A172 (cell line): ENCODE measurements around the gene GCHFR. TPM values are rescaled to one million over a fixed set of nuclear protein-coding genes. Genes with fewer than 3 reads are reported as not detected.

Source experiments
- DNase-seq: peaks from one replicate; pipeline ENCODE4 v3.0.0-alpha.2; 2015; ENCODE audit warnings: low spot score
- total RNA-seq: library from RNA; depleted of rRNA; stranded (reverse); fragments of >200 nt; shearing (Covaris generic); gene quantifications from 2 replicates; pipeline ENCODE4 v1.2.3, GENCODE V29; 2014; rRNA removed

GCHFR gene
- total RNA-seq: 1.6 TPM in 1 of 2 replicates, not detected in the other

DNA sequence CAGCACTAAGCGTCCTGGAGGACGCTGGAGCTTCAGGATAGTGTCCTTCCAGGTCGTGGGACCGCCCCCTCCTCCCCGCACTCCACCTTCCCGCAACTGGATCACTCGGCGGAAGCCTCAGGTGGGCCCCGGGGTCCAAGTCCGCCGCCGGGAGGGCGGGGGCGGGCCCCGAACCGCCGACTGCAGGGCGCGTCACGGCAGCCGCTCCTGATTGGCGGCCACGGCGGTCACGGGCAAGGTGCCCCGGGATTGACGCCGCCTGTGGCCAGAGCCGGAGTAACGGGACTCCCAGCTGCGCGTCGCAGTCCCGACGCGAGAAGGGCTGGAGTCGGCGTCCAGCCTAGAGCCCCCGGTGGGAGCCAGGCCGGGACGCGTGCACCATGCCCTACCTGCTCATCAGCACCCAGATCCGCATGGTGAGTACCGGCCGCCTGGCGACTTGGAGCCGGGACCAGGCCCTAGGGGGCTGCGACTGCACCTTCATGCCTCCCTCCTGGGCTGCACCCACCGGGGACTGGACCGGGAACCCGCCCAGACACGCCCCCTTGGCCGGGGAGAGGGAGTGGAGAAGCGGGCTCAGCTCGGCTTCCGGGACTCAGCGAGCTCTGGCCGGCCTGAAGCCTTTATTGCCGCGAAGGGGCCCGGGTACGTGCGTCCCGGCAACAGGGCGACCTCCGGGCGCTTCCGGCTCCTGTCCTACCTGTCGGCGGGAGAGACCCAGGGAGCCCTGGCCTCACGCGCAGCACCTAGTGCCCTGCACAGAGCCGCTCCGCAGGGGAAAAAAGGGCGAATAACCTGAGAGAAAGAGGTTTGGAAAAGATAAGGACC lies at the start of gene GCHFR:
TSS of gene GCHFR (plus strand) at position 268 of the 828 bp plus-strand sequence. CDS start at position 381, 113 bp downstream.
- no peak for DNase-seq

DNA sequence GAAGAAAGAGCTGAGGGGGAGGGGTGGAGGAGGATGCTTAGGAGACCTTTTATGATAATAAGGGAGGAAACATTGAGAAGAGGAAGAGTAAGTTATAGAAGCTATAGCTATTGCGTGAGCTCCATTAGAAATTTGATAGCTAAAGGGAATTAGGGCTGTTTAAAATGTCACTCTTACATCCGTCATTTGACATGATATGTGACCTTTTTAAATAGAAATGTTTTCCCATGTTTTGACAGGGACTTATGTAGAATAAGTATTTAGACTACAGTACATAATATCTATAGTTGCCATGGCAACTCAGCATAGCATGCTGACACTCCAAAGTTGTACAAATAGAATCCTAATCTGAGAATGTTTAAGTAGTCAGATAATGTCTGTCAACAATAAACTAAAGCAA lies 49.7 kb upstream of the GCHFR start:
- no peak for DNase-seq

DNA sequence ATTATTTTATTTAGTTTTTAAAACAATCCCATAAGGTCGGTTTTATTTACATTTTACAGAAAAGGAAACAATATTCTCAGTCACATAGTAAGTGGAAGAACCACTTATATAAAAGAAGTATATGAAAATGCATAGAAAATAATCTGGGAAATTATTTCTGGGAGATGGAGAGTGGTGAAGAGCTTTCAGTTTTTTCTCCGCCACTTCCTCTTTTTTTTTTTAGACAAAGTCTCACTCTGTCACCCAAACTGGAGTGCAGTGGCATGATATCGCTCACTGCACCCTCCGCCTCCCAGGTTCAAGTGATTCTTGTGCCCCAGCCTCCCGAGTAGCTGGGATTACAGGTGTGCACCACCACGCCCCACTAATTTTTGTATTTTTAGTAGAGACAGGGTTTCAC lies 47.7 kb upstream of the GCHFR start:
- DNase-seq: no peak

DNA sequence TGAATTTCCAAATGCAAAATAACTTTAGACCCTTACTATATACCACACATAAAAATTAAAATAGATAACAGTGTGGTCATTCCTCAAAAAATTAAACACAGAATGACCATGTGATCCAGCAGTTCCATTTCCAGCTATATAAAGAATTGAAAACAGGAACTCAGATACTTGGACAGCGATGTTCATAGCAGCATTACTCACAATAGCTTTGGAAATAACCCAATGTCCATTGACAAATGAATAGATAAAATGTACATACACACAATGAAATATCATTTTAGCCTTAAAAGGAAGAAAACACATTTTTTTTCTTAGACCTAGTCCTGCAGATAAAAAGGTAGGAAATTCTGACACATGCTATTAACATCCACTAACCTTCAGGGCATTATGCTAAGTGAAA lies 42.2 kb upstream of the GCHFR start:
- DNase-seq: no peak

DNA sequence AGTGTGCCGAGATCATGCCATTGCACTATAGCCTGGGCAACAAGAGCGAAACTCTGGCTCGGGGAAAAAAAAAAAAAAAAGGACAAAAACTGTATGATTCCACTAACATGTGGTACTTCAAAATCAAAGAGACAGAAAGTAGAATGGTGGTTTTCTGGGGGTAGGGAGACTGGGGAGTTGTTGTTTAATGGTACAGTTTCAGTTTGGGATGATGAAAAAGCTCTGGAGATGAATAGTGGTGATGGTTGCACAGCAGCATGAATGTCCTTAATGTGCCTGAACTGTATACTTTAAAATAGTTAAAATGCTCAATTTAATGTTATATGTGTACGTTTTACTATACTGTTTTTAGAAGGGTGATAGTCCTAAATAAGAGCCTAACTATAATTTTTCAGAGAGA lies 41.5 kb upstream of the GCHFR start:
- DNase-seq: no peak

DNA sequence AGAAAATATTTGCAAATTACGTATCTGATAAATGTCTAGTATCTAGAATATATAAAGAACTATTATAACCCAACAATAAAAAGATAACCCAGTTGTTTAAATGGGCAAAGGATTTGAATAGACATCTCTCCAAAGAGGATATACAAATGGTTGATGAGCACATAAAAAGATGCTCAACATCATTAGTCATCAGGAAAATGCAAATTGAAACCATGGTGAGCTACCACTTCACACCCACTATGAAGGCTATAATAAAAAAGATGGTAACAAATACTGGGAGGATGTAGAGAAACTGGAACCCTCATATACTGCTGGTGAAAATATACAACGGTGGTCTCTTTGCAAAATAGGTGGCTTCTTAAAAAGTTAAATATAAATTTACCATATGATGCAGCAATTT lies 40.9 kb upstream of the GCHFR start:
- no peak for DNase-seq

DNA sequence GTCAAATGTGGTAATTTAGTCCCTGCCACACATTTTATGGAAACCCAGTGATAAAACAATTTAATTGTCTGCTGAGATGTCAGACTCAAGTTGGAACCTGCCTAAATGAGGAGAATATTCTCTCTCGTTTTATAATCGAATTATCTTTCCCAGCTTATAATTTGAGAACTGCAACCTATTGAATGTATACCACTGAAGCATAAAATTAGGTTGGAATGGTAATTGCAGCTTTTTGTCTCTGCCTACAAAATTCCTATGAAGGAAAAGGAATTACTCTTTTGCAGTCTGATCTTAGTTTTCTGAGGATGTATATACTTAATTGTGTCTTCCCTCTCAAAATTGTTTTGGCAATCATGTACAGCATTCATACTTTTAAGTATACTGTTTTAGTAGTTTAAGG lies 39.9 kb upstream of the GCHFR start:
- no peak for DNase-seq

DNA sequence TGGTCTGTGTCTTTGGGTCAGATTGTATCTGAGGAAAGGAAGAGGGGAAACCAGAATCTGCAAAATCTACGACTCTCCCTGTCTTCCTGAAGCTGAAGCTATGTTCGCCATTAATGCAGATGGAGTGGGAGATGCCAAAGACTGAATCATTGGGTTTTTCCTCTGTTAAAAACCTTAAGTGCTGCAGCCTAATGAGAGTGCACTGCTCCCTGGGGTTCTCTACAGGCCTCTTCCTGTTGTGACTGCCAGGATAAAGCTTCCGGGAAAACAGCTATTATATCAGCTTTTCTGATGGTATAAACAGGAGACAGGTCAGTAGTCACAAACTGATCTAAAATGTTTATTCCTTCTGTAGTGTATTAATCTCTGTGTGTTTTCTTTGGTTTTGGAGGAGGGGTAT lies 32.8 kb upstream of the GCHFR start:
- no peak for DNase-seq

DNA sequence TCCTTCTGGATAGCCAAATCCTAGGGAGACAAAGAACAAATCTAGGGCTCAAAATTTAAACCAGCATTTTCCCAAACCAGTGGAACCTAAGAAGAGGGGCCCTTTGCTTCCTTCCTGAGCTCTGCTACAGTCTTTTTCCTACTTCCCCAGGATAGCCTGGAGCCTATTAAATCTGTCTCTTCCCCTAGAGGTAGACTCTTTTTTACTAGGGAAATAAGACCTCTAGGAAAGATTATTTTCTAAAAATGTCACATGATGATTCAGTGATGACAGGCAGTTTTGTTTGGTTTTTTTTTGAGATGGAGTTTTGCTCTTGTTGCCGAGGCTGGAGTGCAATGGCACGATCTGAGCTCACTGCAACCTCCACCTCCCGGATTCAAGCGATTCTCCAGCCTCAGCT lies 27.3 kb upstream of the GCHFR start:
- no peak for DNase-seq

DNA sequence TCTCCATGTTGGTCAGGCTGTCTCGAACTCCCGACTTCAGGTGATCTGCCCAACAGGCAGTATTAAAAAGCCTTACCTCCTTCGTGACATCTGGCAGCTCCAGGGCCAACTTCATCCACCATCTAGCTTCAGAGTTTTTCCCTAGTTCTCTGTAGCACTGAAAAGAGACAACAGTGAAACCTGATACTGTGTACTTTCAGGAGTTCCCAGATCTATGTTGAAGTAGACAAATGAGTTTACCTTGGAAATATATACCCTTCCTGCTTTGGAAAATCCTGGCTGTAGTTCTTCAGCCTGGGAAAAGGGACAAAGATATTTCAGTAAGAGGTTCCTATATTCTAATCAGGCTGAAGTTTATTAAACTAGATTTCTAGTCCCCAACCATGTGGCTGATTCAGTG lies 26.8 kb upstream of the GCHFR start:
- DNase-seq: no peak

DNA sequence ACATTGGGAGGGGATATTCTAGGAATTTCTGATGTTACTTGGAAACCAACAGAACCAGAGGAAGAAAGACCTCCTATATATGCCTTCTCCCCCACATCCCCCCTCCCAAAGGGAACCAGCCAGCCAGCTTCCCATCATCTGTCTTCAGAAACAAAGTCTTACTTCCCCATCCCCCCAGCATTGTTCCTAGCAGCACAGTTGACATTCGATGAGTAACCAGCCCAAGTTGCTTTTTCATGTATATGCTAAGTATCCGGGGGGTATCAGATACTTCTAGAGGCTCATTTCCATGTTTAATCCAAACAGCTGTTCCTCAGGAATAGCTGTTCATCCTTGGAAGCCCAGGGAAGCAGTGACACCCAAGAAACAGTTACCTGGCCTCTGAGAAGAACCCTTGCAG lies 24.8 kb upstream of the GCHFR start:
- DNase-seq: no peak

DNA sequence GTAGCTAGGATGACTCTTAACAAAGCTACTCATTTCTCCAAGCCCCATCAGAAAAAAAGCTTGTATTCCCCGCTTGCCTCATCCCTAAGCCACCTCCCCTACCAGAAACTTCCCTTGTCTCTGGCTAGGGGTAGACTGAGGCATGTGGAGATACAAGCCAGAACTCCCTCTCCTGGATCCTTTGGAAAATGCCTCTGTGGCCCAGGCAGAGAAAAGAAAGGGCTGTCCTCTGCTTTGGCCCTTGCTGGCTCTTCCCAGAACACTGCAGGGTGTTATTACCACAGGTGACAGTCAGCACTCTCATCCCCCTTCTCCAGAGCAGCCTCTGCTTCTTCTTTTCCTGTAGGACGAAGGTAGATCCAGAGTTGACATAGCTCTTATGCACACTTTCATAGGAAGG lies 24.0 kb upstream of the GCHFR start:
- no peak for DNase-seq

DNA sequence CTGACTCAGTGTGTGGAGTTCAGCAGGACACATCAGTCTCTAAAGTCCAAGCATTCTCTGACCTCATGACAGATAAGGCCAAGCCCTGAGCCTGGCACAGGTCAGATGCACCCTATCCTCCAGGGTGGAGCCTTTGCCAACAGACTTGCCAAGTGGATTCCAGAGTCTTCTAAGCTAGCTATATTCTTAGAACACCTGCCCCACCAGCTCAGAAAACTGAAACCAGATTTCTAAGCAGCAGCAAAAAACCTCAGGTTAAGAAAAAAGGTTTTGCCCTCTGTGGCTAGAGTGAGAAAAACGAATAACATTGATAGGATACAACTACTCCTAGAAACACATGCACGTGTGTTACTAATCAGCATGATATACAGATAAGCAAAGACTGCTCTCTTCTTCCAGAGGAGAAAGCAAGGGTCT lies 20.4 kb upstream of the GCHFR start:
- DNase-seq: no peak

DNA sequence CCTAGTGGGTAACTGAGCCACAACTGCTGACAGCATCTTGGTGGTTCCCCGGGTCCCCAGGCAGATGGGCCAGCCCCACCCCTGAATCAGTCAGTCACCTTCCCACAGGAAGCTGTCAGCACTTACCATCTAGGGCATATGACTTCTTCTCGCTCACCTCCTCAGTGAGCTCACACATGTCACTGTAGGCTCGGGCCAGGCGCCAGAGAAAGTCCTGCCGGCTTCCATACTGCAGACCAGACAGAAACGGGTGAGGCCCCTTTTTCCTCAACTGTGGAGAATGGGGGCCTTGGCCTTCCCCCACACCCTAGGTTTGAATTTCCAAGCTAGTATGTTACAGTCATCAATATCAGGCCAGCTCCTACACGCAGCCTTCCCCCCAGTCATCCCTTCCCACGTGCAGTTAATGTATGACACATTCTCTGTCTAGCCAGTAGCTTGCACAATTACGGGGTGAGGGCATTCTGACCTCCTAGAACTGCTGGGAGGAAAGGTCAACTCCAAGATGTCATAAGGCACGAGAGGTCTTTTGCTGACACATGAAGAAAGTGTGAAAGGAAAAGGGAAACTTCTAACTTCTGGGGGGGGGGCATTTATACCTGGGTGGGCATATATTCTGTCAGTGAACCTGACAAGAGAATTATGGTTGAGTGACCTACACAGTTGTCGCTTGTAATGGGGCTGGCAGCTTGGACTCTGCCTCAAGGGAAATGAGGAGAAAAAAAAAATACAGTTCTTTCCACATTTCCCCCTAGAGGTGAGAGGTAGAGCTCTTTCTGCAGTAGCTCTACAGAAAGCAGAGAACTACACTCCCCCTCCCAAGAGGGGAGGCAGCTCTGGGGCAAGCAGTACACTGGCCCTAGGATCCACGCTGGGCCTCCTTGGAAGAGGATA lies 19.7 kb upstream of the GCHFR start:
- no peak for DNase-seq

DNA sequence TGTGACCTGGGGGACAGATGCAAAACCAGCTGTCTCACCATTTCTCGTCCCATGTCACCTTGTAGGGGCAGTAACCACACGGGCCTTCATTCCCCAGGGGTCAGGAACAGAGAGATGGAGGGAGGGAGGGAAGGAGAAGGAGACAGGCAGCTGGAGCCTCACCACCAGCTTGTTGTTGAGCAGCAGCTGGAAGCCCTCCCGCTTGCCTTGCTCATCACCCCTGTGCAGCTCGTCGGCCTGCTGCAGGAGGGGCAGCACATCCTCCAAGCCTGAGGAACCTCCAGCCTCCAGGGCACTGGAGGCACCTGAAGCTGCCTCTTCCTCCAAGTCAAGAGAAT lies 19.1 kb upstream of the GCHFR start:
- no peak for DNase-seq

DNA sequence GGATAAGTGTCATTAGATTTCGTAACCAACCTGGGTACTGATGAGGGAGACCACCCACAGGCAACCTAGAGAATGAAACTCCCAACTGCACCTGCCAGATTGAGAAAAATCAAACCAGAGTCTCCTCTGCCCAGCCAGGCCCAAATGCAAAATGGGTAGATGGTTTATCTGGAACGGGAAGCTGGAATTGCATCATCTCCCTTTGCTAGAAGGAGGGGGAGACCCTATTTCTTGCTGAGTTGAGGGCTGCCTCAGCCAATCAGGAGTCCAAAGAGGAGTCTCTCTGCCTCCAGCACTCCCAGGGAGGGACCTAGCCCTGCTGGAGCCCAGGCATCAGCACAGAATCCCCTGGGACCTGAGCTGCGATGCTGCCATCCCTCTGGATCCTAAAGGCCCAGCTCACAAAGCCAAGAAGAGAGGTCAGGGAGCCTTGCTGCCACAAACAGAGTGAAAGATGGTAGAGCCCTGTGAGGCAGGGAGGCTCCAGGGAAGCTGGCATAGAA lies 16.9 kb upstream of the GCHFR start:
- no peak for DNase-seq

DNA sequence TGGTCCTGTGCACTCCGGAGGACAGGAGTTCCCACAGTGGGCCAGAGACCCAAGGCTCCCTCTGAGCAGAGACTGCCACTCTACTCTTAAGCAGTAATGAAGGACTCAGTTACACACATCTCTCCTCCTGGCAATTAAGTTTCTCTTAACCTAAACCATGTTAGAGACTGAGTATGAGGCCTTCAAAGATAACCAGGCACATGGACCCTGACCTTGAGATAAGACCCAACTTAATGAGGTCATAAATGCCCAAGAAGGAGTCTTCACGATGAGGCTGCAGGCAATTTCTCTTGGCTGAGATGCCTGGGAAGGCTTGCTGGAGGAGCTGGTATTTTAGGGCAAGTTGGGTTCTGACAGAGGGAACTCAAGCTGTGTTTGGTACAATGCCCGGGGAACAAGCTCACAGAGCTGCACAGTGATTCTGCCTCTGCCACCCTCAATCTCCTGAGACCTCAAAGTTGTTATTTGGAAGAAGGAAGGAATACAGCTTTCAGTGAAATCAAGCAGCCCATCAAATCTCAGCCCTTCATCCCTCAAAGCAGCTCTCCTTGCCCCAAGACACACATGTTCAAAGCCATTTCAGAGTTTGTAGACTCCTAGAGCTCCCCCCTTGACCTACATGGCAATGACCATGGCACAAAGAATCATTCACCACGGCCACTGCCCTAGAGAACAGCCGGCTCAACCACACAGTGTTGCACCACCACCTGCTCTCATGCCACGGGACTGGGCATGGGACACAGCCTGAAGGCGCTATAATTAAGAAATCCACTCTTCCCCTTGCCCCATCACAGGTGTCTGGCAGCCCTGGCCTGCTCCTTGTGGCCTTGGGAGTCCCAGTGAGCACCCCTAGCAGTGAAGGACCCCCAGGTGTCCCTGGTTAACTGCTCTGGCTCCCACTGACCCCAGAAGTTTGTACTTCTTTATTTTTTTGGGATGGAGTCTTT lies 15.9 kb upstream of the GCHFR start:
- DNase-seq: no peak

DNA sequence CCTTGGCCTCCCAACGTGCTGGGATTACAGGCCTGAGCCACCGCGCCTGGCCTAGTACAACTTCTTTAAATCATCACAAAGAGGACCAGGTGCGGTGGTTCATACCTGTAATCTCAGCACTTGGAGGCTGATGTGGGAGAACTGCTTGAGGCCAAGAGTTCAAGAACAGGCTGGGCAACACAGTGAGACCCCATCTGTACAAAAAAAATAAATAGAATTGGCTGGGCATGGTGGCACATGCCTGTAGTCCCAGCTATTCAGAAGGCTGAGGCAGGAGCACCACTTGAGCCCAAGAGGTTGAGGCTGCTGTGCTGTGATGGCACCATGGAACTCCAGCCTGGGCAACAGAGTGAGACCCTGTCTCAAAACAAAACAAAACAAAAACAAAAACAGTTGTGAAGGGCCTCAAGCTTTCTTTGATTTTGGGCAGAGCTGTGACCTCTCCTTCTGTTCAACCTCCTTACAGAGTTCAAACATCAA lies 14.7 kb upstream of the GCHFR start:
- no peak for DNase-seq

DNA sequence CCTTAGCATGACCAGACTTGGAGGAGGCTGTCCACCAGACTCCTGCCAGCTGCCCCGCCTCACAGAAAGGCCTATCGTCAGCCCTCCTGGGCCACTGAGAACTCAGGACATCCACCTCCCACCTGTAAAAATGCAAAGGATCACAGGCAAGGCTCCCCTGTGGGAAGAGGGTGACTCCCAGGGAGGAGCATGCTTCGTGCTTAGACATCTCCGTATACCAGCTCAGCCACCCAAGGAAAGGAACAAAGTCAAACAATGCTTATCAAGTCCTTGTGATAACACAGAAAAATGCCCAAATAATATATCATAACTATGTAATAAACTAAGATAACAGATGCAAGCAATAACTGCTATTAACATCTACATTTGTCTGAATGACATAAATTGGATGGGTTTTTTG lies 13.0 kb upstream of the GCHFR start:
- no peak for DNase-seq

DNA sequence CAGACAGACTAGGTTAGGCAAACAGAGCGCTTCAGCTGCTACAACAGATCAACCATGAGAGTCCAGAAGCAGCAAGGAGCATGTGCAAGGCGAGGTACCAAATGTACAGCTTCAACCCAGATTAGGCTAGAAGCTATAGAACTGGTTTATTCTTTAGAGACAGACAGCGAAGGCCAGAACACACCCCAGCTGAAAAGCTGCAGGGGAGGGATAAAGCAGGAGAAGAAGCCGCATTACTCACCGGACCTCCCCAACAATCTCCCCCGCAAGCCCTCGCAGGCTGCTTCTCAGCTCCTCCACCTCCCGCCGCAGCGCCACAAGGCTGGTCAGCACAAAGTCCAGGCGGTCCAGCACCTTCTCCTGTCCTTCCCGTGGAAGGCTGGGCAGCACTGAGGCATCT lies 12.1 kb upstream of the GCHFR start:
- no peak for DNase-seq

DNA sequence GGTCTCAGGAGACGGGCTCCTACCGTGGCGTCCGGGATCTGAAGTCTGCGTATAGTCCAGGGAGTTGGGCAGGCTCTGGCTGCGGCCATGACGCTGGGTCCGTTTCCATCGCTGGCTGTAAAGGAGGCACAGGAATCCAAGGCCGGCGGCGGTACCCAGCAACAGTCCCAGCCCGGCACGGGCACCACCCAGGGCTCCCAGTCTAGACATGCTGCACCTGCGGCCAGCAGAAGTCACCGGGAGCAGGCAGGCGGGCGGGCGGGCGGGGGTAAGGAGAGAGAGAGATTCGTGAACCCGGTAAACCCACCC lies 9.3 kb upstream of the GCHFR start:
- DNase-seq: no peak
